Osteocyte (in vitro differentiated cells): ENCODE data around the gene SMIM14. TPM values are rescaled to one million over a fixed set of nuclear protein-coding genes. Genes with fewer than 3 reads are reported as not detected.
A peak's percentile ranks its signal among the peaks of the same experiment; 100 is the strongest.

Source experiments
- DNase-seq: peaks from one replicate; pipeline ENCODE4 v3.0.0; 2021; ENCODE audit warnings: mixed read lengths; ENCODE audit not compliant: unreplicated experiment; ENCODE audit errors: extremely low spot score
- H3K27ac Mint-ChIP-seq: one replicate; pipeline ENCODE4 v1.8.0; 2021; ENCODE audit warnings: mild to moderate bottlenecking, mixed read lengths; ENCODE audit not compliant: unreplicated experiment
- H3K27me3 Mint-ChIP-seq: one replicate; pipeline ENCODE4 v1.8.0; 2021; ENCODE audit warnings: mixed read lengths; ENCODE audit not compliant: unreplicated experiment
- H3K36me3 Mint-ChIP-seq: one replicate; pipeline ENCODE4 v1.8.0; 2021; ENCODE audit warnings: mixed read lengths; ENCODE audit not compliant: unreplicated experiment
- H3K4me1 Mint-ChIP-seq: one replicate; pipeline ENCODE4 v1.8.0; 2021; ENCODE audit warnings: mixed read lengths; ENCODE audit not compliant: unreplicated experiment
- H3K4me3 Mint-ChIP-seq: one replicate; pipeline ENCODE4 v1.8.0; 2021; ENCODE audit warnings: mild to moderate bottlenecking, moderate library complexity, mixed read lengths; ENCODE audit not compliant: unreplicated experiment
- H3K9me3 Mint-ChIP-seq: one replicate; pipeline ENCODE4 v1.8.0; 2021; ENCODE audit warnings: mixed read lengths; ENCODE audit not compliant: unreplicated experiment
- total RNA-seq: library from RNA; stranded (reverse); gene quantifications from 2 replicates; pipeline ENCODE4 v1.2.1, GENCODE V29; 2021
- TF ChIP-seq, protein P1 (sequence below): fragments of 200-600 bp; sonication (generic); IDR thresholded peaks from 2 replicates; pipeline ENCODE4 v1.5.0; 2021; ENCODE audit warnings: antibody characterized with exemption, mild to moderate bottlenecking, moderate library complexity

The SMIM14 gene
- total RNA-seq, 1 donor from 2014 or later, result 67.1 TPM

DNA sequence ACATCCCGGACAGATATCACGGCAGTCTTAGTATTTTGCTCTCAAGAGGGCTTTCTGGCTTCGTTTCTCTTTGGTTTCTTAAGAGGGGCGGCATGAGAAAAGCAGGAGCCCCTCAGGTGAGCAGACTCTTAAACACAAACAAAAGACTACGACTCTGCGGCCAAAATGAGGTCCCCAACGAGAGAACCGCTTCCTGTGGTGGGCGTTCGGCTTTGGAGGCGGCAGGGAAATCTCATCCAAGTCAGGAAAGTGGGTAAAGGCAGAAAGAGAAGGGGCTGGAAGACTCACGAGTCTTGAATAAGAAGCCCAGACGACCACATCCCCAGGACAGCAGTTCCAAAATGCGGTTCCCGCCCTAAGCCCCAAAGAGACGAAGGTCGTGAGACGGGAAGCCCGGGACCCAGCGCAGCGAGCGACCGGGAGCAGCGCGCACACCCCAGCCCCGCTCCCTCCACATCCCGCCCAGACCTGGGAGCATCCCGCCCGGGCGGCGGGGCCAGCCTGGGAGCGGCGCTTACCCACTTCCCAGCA, 111.8 kb downstream of the SMIM14 start:
- Mint-ChIP-seq H3K4me3 (peak overlapping the region; percentile 98), H3K9me3 (peaks cover 11% of the 10 kb centered on the region), H3K36me3 (peaks cover 16% of the 10 kb centered on the region), H3K27me3 (no peaks in the 10 kb centered on the region), H3K27ac (peak overlapping the region; percentile 98), H3K4me1 (peaks cover 53% of the 10 kb centered on the region)
- TF ChIP-seq, protein P1, sequence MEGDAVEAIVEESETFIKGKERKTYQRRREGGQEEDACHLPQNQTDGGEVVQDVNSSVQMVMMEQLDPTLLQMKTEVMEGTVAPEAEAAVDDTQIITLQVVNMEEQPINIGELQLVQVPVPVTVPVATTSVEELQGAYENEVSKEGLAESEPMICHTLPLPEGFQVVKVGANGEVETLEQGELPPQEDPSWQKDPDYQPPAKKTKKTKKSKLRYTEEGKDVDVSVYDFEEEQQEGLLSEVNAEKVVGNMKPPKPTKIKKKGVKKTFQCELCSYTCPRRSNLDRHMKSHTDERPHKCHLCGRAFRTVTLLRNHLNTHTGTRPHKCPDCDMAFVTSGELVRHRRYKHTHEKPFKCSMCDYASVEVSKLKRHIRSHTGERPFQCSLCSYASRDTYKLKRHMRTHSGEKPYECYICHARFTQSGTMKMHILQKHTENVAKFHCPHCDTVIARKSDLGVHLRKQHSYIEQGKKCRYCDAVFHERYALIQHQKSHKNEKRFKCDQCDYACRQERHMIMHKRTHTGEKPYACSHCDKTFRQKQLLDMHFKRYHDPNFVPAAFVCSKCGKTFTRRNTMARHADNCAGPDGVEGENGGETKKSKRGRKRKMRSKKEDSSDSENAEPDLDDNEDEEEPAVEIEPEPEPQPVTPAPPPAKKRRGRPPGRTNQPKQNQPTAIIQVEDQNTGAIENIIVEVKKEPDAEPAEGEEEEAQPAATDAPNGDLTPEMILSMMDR, result no peak
- DNase-seq, result no peak

DNA sequence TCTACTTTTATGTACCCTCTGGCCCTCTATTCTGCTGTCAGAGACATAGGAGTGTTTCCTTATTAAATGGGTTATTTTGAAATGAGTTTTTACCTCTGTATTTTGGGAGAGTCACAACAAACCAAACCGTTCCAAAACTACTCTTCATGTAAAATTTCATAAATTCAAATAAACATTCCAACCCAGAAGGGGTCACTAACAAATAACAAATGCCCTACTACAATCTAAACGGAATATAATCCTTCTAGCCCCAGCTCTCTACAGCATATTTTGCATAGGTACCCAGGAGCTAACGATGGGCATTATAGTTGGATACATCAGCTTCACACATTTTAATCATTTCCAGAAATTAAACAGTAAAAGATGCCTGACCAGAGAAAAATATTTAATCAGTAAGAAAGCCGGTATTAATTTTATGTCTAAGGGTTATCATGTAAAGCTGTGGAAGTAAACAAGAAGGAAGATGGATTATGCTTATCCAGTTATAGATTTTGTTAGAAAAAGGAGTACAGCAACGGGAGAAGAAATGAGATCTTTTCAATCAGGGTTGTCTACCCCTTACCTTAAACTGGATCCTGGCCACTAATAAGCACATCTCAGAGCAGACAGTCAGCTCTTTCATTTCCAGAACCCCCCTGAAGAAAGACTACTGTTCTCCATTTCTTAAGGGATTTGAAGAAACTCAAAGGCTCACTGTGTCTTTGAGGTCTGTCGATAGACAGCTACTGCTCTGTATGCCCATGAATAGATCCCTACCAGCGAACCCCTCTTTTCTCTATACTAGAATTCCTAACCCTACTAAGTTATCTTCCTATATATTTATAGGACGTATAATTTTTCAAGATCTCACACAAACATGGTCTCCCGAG, 112.6 kb downstream of the SMIM14 start:
- Mint-ChIP-seq H3K4me1 (peaks cover 58% of the 10 kb centered on the region), H3K9me3 (peaks cover 6% of the 10 kb centered on the region), H3K36me3 (peaks cover 10% of the 10 kb centered on the region), H3K4me3 (peak overlapping the region; percentile 98), H3K27me3 (no peaks in the 10 kb centered on the region), H3K27ac (peak overlapping the region; percentile 98)
- no peak for DNase-seq
- TF ChIP-seq, protein P1, result peak; percentile 8

DNA sequence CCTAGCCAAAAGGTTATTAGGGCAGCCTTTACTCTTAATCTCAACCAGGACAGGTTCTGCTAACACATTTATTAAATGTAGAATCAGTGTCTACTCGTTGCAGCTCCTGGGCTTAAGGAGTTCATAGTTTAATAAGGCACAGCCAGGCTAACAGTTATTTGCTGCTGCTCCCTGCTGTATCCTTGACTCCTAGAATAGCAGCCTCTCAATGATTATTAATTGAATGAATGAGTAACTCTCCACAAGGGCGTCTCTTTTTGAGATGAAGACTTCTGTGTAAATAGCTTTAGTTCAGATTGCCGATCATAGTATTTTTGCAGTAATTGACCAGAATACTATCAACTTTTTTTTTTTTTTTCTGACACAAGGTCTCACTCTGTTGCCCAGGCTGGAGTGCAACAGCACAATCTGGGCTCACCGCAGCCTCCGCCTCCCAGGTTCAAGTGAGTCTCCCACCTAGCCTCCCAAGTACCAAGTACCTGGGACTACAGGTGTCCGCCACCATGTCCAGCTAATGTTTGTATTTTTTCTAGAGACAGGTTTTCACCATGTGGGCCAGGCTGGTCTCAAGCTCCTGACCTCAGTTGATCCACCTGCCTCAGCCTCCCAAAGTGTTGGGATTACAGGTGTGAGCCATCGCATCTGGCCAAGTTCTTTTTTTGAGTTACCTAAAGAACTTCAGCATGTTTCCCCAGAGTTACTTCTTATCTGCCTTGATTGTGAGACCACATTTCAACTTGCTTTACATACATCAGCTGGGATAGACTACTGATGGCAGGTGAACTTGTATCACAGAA, 114.3 kb downstream of the SMIM14 start:
- H3K27me3 Mint-ChIP-seq, result no peaks in the 10 kb centered on the region
- peak overlapping the region; percentile 98 for H3K4me3 Mint-ChIP-seq
- H3K9me3 Mint-ChIP-seq, result no peaks in the 10 kb centered on the region
- H3K27ac Mint-ChIP-seq, result peak overlapping the region; percentile 98
- peaks cover 63% of the 10 kb centered on the region for H3K4me1 Mint-ChIP-seq
- TF ChIP-seq, protein P1, result no peak
- H3K36me3 Mint-ChIP-seq, result peaks cover 4% of the 10 kb centered on the region
- DNase-seq, result no peak

DNA sequence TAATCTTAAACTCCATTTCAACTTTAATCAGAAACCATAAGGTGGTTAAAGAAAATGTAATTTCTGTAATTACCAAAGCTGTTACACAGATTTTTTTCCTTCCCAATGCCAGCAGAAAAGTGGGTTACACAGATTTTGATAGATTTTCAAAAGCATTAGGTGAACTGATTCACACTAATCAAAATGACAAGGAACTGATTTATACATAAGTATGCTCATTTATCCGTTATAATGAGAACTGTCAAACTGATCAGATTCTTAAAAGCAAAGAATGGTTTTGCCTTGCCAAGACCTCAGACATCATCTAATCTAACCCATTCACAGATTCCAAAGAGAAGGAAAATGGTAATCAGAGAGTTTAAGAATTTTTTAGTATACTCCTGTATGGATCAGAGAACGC, 116.6 kb downstream of the SMIM14 start:
- H3K4me3 Mint-ChIP-seq, result peak overlapping the region; percentile 58
- peak overlapping the region; percentile 98 for H3K27ac Mint-ChIP-seq
- no peaks in the 10 kb centered on the region for H3K27me3 Mint-ChIP-seq
- peaks cover 7% of the 10 kb centered on the region for H3K36me3 Mint-ChIP-seq
- no peaks in the 10 kb centered on the region for H3K9me3 Mint-ChIP-seq
- peaks cover 55% of the 10 kb centered on the region for H3K4me1 Mint-ChIP-seq
- no peak for DNase-seq
- TF ChIP-seq, protein P1, result no peak
